ENCODE results near the gene RAB11FIP4. TPM values are rescaled to one million over a fixed set of nuclear protein-coding genes. Genes with fewer than 3 reads are reported as not detected.

Gene RAB11FIP4
- total and polyA plus RNA-seq, 9 of the 15 experiments (the other 6 are each of a cell fraction or from before 2014, with no cell fraction given), result 0.62 to 16.6 (median 8.9) TPM

DNA sequence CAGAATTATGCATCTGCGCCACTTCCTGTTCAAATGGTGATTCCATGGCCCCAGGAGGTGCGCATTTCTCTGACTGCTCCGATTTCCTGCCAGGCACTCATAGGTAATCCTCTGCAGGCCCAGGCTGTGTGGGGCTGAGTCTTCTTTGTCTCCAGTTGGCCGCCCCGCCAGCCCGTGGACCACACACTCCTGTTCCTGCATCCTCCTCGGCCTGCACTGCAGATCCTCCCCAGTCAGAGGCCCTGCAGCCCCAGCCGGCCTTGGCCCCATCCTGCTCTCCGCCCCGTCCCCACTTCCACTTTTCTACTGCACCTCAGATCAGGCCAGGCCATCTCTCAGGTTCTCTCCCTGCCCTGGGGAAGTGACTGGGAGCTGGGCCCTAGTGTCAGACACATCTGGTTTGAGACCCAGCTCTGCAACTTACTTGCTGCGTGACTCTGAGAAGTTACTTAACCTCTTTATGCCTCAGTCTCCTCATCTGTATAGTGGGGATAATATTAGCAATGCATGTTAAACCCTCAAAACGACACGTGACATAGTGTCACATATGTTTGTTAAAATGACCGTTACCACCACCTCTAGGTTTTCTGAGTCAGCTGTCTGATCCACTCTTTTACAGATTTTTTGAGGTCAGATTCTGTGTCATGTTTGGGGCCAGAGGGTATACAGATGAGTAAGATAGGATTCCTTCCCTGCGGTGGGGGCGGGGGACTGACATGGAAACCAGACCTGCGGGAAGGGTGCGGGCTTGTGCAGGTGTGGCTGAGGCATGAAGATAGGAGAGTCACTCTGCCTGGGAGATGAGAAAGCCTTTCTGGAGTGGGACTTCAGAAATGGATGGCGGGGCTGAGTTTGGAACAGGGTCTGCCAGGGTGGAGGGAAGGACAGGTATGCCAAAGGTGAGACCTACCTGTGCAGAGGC, 12.8 kb downstream of the RAB11FIP4 start (continued):
- TF ChIP-seq, protein P1, sequence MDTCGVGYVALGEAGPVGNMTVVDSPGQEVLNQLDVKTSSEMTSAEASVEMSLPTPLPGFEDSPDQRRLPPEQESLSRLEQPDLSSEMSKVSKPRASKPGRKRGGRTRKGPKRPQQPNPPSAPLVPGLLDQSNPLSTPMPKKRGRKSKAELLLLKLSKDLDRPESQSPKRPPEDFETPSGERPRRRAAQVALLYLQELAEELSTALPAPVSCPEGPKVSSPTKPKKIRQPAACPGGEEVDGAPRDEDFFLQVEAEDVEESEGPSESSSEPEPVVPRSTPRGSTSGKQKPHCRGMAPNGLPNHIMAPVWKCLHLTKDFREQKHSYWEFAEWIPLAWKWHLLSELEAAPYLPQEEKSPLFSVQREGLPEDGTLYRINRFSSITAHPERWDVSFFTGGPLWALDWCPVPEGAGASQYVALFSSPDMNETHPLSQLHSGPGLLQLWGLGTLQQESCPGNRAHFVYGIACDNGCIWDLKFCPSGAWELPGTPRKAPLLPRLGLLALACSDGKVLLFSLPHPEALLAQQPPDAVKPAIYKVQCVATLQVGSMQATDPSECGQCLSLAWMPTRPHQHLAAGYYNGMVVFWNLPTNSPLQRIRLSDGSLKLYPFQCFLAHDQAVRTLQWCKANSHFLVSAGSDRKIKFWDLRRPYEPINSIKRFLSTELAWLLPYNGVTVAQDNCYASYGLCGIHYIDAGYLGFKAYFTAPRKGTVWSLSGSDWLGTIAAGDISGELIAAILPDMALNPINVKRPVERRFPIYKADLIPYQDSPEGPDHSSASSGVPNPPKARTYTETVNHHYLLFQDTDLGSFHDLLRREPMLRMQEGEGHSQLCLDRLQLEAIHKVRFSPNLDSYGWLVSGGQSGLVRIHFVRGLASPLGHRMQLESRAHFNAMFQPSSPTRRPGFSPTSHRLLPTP (IDR thresholded peaks at IDR 0.05; ENCODE audit: borderline replicate concordance, extremely low read depth, insufficient read length), result no peak
- TF ChIP-seq SPI1 (IDR thresholded peaks at IDR 0.05; ENCODE audit: borderline replicate concordance, low read depth, low read length) (peak; percentile 22; the same call in 1 of the 2 replicates), TSC22D4 (tag; IDR thresholded peaks at IDR 0.05) (no peak), RAD51 (IDR thresholded peaks at IDR 0.05; ENCODE audit: borderline replicate concordance, low read depth) (no peak), SMARCA5 (IDR thresholded peaks at IDR 0.05) (0 out of 2 replicates have a peak, but pooled peaks have one; percentile 20), HOXB6 (CRISPR knock-in tag; IDR thresholded peaks at IDR 0.05; ENCODE audit: borderline replicate concordance) (no peak), DACH1 (IDR thresholded peaks at IDR 0.05; ENCODE audit: partially characterized antibody) (no peak), CREM (IDR thresholded peaks at IDR 0.05; ENCODE audit: low read depth) (no peak), KDM1A (IDR thresholded peaks at IDR 0.05) (peak in 1 of 2 experiments; percentile 49; a peak in 1 of 4 replicates), ZNF764 (CRISPR knock-in tag; IDR thresholded peaks at IDR 0.05; ENCODE audit: low read depth) (no peak)

All from K562 (cell line).